IMR-90 (cell line): Measurements from ENCODE around the gene MAPRE2. TPM values are rescaled to one million over a fixed set of nuclear protein-coding genes. Genes with fewer than 3 reads are reported as not detected.

ENCODE experiments used
- ATAC-seq: fragments of 200-7000 bp; cut with Tn5 transposase; 2 replicates; pipeline ENCODE4 v1.9.1; 2020; ENCODE audit warnings: low read depth, mild to moderate bottlenecking, moderate library complexity
- BruUV-seq: library from RNA; stranded (reverse); fragments of 400-500 nt; replicated peaks from 2 replicates; lab custom pipeline; 2021; lab: Mats Ljungman, UMichigan
- CTCF ChIA-PET: fragments of 300-600 bp; formaldehyde crosslinking; extraction: SDS; loops from one replicate; lab custom pipeline; 2021; ENCODE audit warnings: antibody characterized with exemption; lab: Yijun Ruan, JAX
- POLR2A ChIA-PET: fragments of 300-600 bp; sonication (Branson Sonifier 250); formaldehyde crosslinking; loops from one replicate; lab custom pipeline; 2022; ENCODE audit warnings: antibody characterized with exemption; ENCODE audit not compliant: unreplicated experiment; lab: Charles Lee
- DNase-seq: peaks from one replicate; pipeline ENCODE4 v3.0.0; 2013
- H2AFZ ChIP-seq: replicated peaks from 2 replicates; pipeline ENCODE3; 2013; ENCODE audit warnings: low read length, mild to moderate bottlenecking; ENCODE audit not compliant: poor library complexity
- H2AK5ac ChIP-seq: 2 replicates; pipeline ENCODE4 v1.6.1; 2013; ENCODE audit warnings: low read depth, low read length, inconsistent platforms
- H2AK9ac ChIP-seq: replicated peaks from 2 replicates; pipeline ENCODE3; 2013; ENCODE audit warnings: mild to moderate bottlenecking, low read depth, low read length, moderate library complexity; ENCODE audit not compliant: poor library complexity
- H2BK120ac ChIP-seq: 2 replicates; pipeline ENCODE4 v1.6.1; 2013; ENCODE audit warnings: low read depth, low read length, inconsistent platforms
- H2BK15ac ChIP-seq: 3 replicates; pipeline ENCODE4 v1.6.1; 2013; ENCODE audit warnings: low read depth, low read length, inconsistent platforms
- H2BK20ac ChIP-seq: 2 replicates; pipeline ENCODE4 v1.6.1; 2013; ENCODE audit warnings: low read depth, mild to moderate bottlenecking, inconsistent platforms, low read length, moderate library complexity
- H2BK5ac ChIP-seq: 2 replicates; pipeline ENCODE4 v1.6.1; 2013; ENCODE audit warnings: mild to moderate bottlenecking, low read depth, low read length, inconsistent platforms; ENCODE audit not compliant: poor library complexity, severe bottlenecking
- H3K14ac ChIP-seq: replicated peaks from 2 replicates; pipeline ENCODE4 v1.6.1; 2013; ENCODE audit warnings: low read depth, low read length, inconsistent platforms
- H3K18ac ChIP-seq: 2 replicates; pipeline ENCODE4 v1.6.1; 2013; ENCODE audit warnings: low read depth, low read length, control low read depth
- H3K23ac ChIP-seq: 2 replicates; pipeline ENCODE4 v1.6.1; 2013; ENCODE audit warnings: low read depth, low read length, inconsistent platforms
- H3K27ac ChIP-seq: 2 replicates; pipeline ENCODE4 v1.5.1; 2013; ENCODE audit warnings: mild to moderate bottlenecking, control low read depth, low read length; ENCODE audit not compliant: insufficient read depth
- H3K27me3 ChIP-seq: 2 replicates; pipeline ENCODE4 v1.6.1; 2013; ENCODE audit warnings: low read length; ENCODE audit not compliant: control insufficient read depth, insufficient read depth
- H3K36me3 ChIP-seq: 2 replicates; pipeline ENCODE4 v1.6.1; 2013; ENCODE audit warnings: low read length, mixed read lengths; ENCODE audit not compliant: control insufficient read depth, insufficient read depth
- H3K4ac ChIP-seq: 2 replicates; pipeline ENCODE4 v1.6.1; 2013; ENCODE audit warnings: low read depth, low read length, inconsistent platforms
- H3K4me1 ChIP-seq: 2 replicates; pipeline ENCODE4 v1.6.1; 2013; ENCODE audit warnings: low read length, mixed read lengths; ENCODE audit not compliant: control insufficient read depth, insufficient read depth
- H3K4me2 ChIP-seq: 2 replicates; pipeline ENCODE4 v1.6.1; 2013; ENCODE audit warnings: low read depth, mild to moderate bottlenecking, control low read depth, low read length, moderate library complexity
- H3K4me3 ChIP-seq: 2 replicates; pipeline ENCODE4 v1.5.1; 2013; ENCODE audit warnings: low read depth, mild to moderate bottlenecking, control low read depth, low read length, moderate library complexity; ENCODE audit not compliant: insufficient read depth
- H3K56ac ChIP-seq: 2 replicates; pipeline ENCODE4 v1.6.1; 2013; ENCODE audit warnings: low read length, inconsistent platforms; ENCODE audit not compliant: insufficient read depth; ENCODE audit errors: extremely low read depth
- H3K79me1 ChIP-seq, 2 experiments: 2 replicates each; pipeline ENCODE4 v1.6.1; 2013; ENCODE audit warnings: low read length in 2 of 2, inconsistent platforms in 1 of 2, low read depth in 1 of 2
- H3K9ac ChIP-seq: 2 replicates; pipeline ENCODE4 v1.6.1; 2013; ENCODE audit warnings: low read depth, low read length, control low read depth
- H3K9me1 ChIP-seq: 2 replicates; pipeline ENCODE4 v1.6.1; 2013; ENCODE audit warnings: low read length, inconsistent platforms; ENCODE audit not compliant: insufficient read depth
- H3K9me3 ChIP-seq: 2 replicates; pipeline ENCODE4 v1.6.1; 2013; ENCODE audit warnings: low read length; ENCODE audit not compliant: control insufficient read depth, insufficient read depth
- H4K20me1 ChIP-seq: 2 replicates; pipeline ENCODE4 v1.6.1; 2013; ENCODE audit warnings: low read length, inconsistent platforms; ENCODE audit not compliant: insufficient read depth
- H4K5ac ChIP-seq: 2 replicates; pipeline ENCODE4 v1.6.1; 2013; ENCODE audit warnings: mild to moderate bottlenecking, low read depth, low read length, control low read depth
- H4K8ac ChIP-seq, 2 experiments: 2 replicates each; pipeline ENCODE4 v1.6.1; 2013; ENCODE audit warnings: low read depth in 2 of 2, low read length in 2 of 2, control low read depth in 1 of 2, inconsistent platforms in 1 of 2
- H4K91ac ChIP-seq: 2 replicates; pipeline ENCODE4 v1.6.1; 2013; ENCODE audit warnings: low read depth, low read length, inconsistent platforms; ENCODE audit not compliant: insufficient read depth
- CHD1 ChIP-seq: IDR thresholded peaks from 2 replicates; pipeline ENCODE4 v1.6.1; 2012; ENCODE audit warnings: low read depth, low read length, improper control_type of control experiment
- ELK1 ChIP-seq: fragments of 150-350 bp; IDR thresholded peaks from 2 replicates; pipeline ENCODE4 v1.6.1; 2016; ENCODE audit warnings: low read depth, mild to moderate bottlenecking, low read length, moderate library complexity, borderline replicate concordance
- MAFK ChIP-seq: IDR thresholded peaks from 2 replicates; pipeline ENCODE4 v1.6.1; 2012; ENCODE audit warnings: low read depth, low read length, improper control_type of control experiment
- MAZ ChIP-seq: IDR thresholded peaks from 2 replicates; pipeline ENCODE4 v1.6.1; 2012; ENCODE audit warnings: low read depth, mild to moderate bottlenecking, low read length, improper control_type of control experiment, moderate library complexity, borderline replicate concordance
- RAD21 ChIP-seq: IDR thresholded peaks from 2 replicates; pipeline ENCODE4 v1.6.1; 2012; ENCODE audit warnings: low read length, improper control_type of control experiment
- SMC3 ChIP-seq: fragments of 150-350 bp; IDR thresholded peaks from 2 replicates; pipeline ENCODE4 v1.6.1; 2016; ENCODE audit warnings: low read depth, mild to moderate bottlenecking, antibody characterized with exemption, low read length, moderate library complexity
- WGBS, 2 experiments: methylation state at CpG; one replicate each; pipeline versions ENCODE4 v1.1.5 to v1.1.7; 2013; ENCODE audit warnings: missing lambda C conversion rate in 2 of 2; ENCODE audit not compliant: insufficient read length in 1 of 2; ENCODE audit errors: extremely low coverage in 2 of 2; 5-methylcytosine and 5-hydroxymethylcytosine counted together
- dilution Hi-C: fragments of 300-500 bp; cut with HindIII; formaldehyde crosslinking; loops from one replicate; pipeline ENCODE4 v1.14.3; 2018; ENCODE audit warnings: low sequenced_read_pairs; ENCODE audit not compliant: unreplicated experiment
- in situ Hi-C: fragments of 300-500 bp; cut with MboI; formaldehyde crosslinking; loops from 3 replicates; pipeline ENCODE4 v1.14.3; 2019; ENCODE audit warnings: low sequenced_read_pairs, inconsistent platforms, mixed read lengths
- intact Hi-C: fragments of 100-400 bp; cut with micrococcal nuclease; formaldehyde crosslinking; loops from 2 replicates; pipeline ENCODE4 v1.10.0; 2022
- polyA plus RNA-seq, 3 experiments: library from polyadenylated mRNA; depleted of rRNA; stranded (reverse); fragments of >200 nt; gene quantifications; 2 replicates each; pipeline ENCODE4 v1.2.3, GENCODE V29; 2012; ENCODE audit warnings: low replicate concordance in 1 of 3
- total RNA-seq: library from RNA; depleted of rRNA; stranded (reverse); fragments of >200 nt; gene quantifications from 2 replicates; pipeline ENCODE4 v1.2.3, GENCODE V29; 2012

MAPRE2 gene
- total and polyA plus RNA-seq, 2 of the 4 experiments (the other 2 are of a cell fraction): 19.6 to 23.8 TPM

- no peak overlapping the region for H2AFZ ChIP-seq
- ChIA-PET POLR2A (no interaction called here), CTCF (no interaction called here)
- H3K4me3 ChIP-seq: no peak overlapping the region
- H4K8ac ChIP-seq: no peak overlapping the region
- no TSS peak for BruUV-seq
- WGBS, 2 experiments: no CpG with 5 or more reads among the region's 8 CpGs
- H3K36me3 ChIP-seq: no peaks in the 10 kb centered on the region
- H3K4ac ChIP-seq: no peak overlapping the region
- no peak overlapping the region; the same call in 1 of the 2 replicates for H4K5ac ChIP-seq
- H2AK5ac ChIP-seq: no peak overlapping the region
- H3K4me1 ChIP-seq: peaks cover 7% of the 10 kb centered on the region
- H3K9me1 ChIP-seq: peaks cover 9% of the 10 kb centered on the region
- H3K27ac ChIP-seq: no peak overlapping the region
- H2BK120ac ChIP-seq: no peak overlapping the region
- intact Hi-C loops (no loop called here), in situ Hi-C loops (no loop called here), dilution Hi-C loops (no loop called here)
- no peak overlapping the region for H4K91ac ChIP-seq
- H3K18ac ChIP-seq: no peak overlapping the region
- no peak overlapping the region for H2BK20ac ChIP-seq
- no peaks in the 10 kb centered on the region for H3K9me3 ChIP-seq
- H3K79me1 ChIP-seq: peaks cover 3 to 39% of the 10 kb centered on the region in 2 experiments; a peak in 3 of 4 replicates
- H2AK9ac ChIP-seq: no peak overlapping the region
- no peak overlapping the region for H2BK15ac ChIP-seq
- H3K23ac ChIP-seq: no peak overlapping the region
- H3K14ac ChIP-seq: no peak overlapping the region
- TF ChIP-seq MAZ (no peak), SMC3 (no peak), RAD21 (no peak), ELK1 (no peak), MAFK (no peak), CHD1 (no peak)
- H3K9ac ChIP-seq: no peak overlapping the region
- H3K27me3 ChIP-seq: no peaks in the 10 kb centered on the region
- H2BK5ac ChIP-seq: no peak overlapping the region
- H4K20me1 ChIP-seq: no peaks in the 10 kb centered on the region
- ATAC-seq (no peak), DNase-seq (no peak)
- H3K4me2 ChIP-seq: no peak overlapping the region; the same call in 1 of the 2 replicates
- no peak overlapping the region for H3K56ac ChIP-seq
Measured at GRCh38 chr18:35049111-35050027, 8.2 kb downstream of the MAPRE2 start.
